ENCODE results near the gene ST6GALNAC5. TPM values are rescaled to one million over a fixed set of nuclear protein-coding genes. Genes with fewer than 3 reads are reported as not detected.

ST6GALNAC5 gene
- total and polyA plus RNA-seq, 2 experiments from 2014 or later: 4.1 to 19.2 TPM

DNA sequence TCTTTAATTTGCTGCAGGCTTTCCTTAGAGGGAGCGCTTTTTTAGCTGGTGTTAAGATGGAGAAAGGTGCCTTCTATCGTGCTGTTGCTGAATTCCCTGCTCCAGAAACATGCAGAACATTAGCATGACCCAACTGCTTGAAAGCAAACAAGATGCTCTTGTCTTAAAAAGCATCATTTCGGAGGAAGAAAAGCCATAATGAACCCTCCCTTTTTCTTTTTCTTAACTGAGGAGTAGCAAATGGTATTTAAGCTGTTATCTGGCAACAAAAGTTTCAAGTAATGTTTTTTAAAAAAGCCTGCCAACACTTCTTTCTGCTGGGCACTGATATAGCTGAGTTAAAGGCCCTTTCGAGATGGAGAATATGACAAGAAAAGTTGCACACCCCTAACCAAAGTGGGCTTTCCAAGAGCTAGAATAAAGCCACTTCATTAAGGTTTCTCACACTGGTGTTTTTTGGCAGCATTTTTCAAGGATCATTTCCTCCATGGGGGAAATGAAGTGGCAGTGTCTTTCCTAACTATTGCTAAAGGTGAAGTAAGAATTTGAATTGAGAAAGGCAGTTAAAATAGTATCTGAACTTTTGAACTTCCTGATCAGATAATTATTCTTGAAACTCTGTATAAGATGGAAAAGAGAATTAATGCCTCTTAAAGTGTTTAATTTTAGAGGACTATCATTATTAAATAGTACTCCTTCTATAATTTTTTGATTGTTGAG is 38.8 kb downstream of the ST6GALNAC5 start (continued):
- TF ChIP-seq, protein P1, sequence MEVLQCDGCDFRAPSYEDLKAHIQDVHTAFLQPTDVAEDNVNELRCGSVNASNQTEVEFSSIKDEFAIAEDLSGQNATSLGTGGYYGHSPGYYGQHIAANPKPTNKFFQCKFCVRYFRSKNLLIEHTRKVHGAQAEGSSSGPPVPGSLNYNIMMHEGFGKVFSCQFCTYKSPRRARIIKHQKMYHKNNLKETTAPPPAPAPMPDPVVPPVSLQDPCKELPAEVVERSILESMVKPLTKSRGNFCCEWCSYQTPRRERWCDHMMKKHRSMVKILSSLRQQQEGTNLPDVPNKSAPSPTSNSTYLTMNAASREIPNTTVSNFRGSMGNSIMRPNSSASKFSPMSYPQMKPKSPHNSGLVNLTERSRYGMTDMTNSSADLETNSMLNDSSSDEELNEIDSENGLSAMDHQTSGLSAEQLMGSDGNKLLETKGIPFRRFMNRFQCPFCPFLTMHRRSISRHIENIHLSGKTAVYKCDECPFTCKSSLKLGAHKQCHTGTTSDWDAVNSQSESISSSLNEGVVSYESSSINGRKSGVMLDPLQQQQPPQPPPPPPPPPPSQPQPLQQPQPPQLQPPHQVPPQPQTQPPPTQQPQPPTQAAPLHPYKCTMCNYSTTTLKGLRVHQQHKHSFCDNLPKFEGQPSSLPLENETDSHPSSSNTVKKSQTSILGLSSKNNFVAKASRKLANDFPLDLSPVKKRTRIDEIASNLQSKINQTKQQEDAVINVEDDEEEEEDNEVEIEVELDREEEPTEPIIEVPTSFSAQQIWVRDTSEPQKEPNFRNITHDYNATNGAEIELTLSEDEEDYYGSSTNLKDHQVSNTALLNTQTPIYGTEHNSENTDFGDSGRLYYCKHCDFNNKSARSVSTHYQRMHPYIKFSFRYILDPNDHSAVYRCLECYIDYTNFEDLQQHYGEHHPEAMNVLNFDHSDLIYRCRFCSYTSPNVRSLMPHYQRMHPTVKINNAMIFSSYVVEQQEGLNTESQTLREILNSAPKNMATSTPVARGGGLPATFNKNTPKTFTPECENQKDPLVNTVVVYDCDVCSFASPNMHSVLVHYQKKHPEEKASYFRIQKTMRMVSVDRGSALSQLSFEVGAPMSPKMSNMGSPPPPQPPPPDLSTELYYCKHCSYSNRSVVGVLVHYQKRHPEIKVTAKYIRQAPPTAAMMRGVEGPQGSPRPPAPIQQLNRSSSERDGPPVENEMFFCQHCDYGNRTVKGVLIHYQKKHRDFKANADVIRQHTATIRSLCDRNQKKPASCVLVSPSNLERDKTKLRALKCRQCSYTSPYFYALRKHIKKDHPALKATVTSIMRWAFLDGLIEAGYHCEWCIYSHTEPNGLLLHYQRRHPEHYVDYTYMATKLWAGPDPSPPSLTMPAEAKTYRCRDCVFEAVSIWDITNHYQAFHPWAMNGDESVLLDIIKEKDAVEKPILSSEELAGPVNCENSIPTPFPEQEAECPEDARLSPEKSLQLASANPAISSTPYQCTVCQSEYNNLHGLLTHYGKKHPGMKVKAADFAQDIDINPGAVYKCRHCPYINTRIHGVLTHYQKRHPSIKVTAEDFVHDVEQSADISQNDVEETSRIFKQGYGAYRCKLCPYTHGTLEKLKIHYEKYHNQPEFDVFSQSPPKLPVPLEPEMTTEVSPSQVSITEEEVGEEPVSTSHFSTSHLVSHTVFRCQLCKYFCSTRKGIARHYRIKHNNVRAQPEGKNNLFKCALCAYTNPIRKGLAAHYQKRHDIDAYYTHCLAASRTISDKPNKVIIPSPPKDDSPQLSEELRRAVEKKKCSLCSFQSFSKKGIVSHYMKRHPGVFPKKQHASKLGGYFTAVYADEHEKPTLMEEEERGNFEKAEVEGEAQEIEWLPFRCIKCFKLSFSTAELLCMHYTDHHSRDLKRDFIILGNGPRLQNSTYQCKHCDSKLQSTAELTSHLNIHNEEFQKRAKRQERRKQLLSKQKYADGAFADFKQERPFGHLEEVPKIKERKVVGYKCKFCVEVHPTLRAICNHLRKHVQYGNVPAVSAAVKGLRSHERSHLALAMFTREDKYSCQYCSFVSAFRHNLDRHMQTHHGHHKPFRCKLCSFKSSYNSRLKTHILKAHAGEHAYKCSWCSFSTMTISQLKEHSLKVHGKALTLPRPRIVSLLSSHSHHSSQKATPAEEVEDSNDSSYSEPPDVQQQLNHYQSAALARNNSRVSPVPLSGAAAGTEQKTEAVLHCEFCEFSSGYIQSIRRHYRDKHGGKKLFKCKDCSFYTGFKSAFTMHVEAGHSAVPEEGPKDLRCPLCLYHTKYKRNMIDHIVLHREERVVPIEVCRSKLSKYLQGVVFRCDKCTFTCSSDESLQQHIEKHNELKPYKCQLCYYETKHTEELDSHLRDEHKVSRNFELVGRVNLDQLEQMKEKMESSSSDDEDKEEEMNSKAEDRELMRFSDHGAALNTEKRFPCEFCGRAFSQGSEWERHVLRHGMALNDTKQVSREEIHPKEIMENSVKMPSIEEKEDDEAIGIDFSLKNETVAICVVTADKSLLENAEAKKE (CRISPR knock-in tag; IDR thresholded peaks at IDR 0.05): no peak
- TF ChIP-seq EZH2phosphoT487 (IDR thresholded peaks at IDR 0.05; ENCODE audit: unreplicated experiment) (no peak), CTCF (conservative IDR thresholded peaks at IDR 0.05; ENCODE audit: low read depth in 2 of 2) (no peak), EZH2 (IDR thresholded peaks at IDR 0.05; ENCODE audit: low read depth, unreplicated experiment) (no peak), ZNF331 (CRISPR knock-in tag; IDR thresholded peaks at IDR 0.05; ENCODE audit: low read depth) (no peak), STAT1 (IDR thresholded peaks at IDR 0.05; ENCODE audit: unreplicated experiment) (no peak)

- Mint-ChIP-seq H3K4me3 (no peak overlapping the region), H3K27ac (no peak overlapping the region), H3K4me1 (peaks cover 7% of the 10 kb centered on the region), H3K36me3 (ENCODE audit: low read depth) (no peaks in the 10 kb centered on the region), H3K9me3 (no peaks in the 10 kb centered on the region; the same call in 2 of the 3 replicates), H3K27me3 (ENCODE audit: insufficient read depth, low read depth, poor library complexity) (peaks cover 3% of the 10 kb centered on the region)
- ATAC-seq: no peak
- no peaks in the 10 kb centered on the region for H3K27me3 ChIP-seq (ENCODE audit: insufficient read depth)
- no peaks in the 10 kb centered on the region for H4K20me1 ChIP-seq (replicated peaks; ENCODE audit: insufficient read depth)
- no peaks in the 10 kb centered on the region for H3K9me2 ChIP-seq (ENCODE audit: insufficient read depth)
- no peak overlapping the region for H3K4me3 ChIP-seq
- H3K36me3 ChIP-seq (ENCODE audit: insufficient read depth): no peaks in the 10 kb centered on the region
- no peaks in the 10 kb centered on the region for H3K79me2 ChIP-seq (replicated peaks; ENCODE audit: insufficient read depth)
- no peak for DNase-seq (ENCODE audit: low spot score)
- no peak overlapping the region for H3K27ac ChIP-seq (ENCODE audit: low read depth)
- no peak overlapping the region for H3K4me2 ChIP-seq
- H3K4me1 ChIP-seq (ENCODE audit: insufficient read depth): no peaks in the 10 kb centered on the region
- no peak overlapping the region for H2AFZ ChIP-seq
- no peaks in the 10 kb centered on the region for H3F3A ChIP-seq (replicated peaks; ENCODE audit: low read depth)
- no peak for TF ChIP-seq CTCF (conservative IDR thresholded peaks at IDR 0.05; ENCODE audit: low read depth in 2 of 2)
- TF ChIP-seq EZH2 (IDR thresholded peaks at IDR 0.05; ENCODE audit: low read depth, unreplicated experiment): no peak
- no peak for TF ChIP-seq POLR2AphosphoS5 (IDR thresholded peaks at IDR 0.05; ENCODE audit: low read depth)
- TF ChIP-seq, protein P2, sequence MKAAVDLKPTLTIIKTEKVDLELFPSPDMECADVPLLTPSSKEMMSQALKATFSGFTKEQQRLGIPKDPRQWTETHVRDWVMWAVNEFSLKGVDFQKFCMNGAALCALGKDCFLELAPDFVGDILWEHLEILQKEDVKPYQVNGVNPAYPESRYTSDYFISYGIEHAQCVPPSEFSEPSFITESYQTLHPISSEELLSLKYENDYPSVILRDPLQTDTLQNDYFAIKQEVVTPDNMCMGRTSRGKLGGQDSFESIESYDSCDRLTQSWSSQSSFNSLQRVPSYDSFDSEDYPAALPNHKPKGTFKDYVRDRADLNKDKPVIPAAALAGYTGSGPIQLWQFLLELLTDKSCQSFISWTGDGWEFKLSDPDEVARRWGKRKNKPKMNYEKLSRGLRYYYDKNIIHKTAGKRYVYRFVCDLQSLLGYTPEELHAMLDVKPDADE (IDR thresholded peaks at IDR 0.05): no peak
- no peak for TF ChIP-seq EZH2phosphoT487 (IDR thresholded peaks at IDR 0.05; ENCODE audit: unreplicated experiment)
- TF ChIP-seq JUNB (IDR thresholded peaks at IDR 0.05; ENCODE audit: unreplicated experiment): no peak
- TF ChIP-seq CREB1 (CRISPR knock-in tag; IDR thresholded peaks at IDR 0.05; ENCODE audit: low read depth): no peak
- TF ChIP-seq NANOG (IDR thresholded peaks at IDR 0.05; ENCODE audit: borderline replicate concordance): no peak
Observed at GRCh38 chr1:76909311-76909710, 42.0 kb downstream of the ST6GALNAC5 start.
